ENCODE results near the gene HTRA3. TPM values are rescaled to one million over a fixed set of nuclear protein-coding genes. Genes with fewer than 3 reads are reported as not detected.
A peak's percentile ranks its signal among the peaks of the same experiment; 100 is the strongest.

The HTRA3 gene
- total RNA-seq, 4 donors from 2014 or later, result 4.0 to 18.2 (median 11.4) TPM

DNA sequence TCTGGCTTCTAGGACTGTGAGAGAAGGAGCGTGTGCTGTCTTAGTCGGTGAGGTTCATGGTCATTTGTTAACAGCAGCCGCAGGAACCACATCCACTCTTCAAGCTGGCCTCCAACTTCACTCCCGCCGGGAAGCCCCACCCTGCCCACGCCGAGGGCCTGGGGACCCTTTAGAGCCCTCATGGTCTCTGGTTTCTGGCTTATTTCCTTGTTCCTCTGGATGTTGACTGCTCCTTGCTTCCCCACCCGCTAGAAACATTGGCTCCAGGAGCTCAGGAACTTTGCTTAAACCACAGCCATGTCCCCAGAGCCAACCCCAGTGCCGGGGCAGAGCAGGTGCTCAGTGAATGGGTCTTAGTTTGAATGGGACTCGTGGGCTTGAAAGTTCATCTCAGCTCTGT is 40.8 kb downstream of the HTRA3 start:
- WGBS, 2 donors, result 70 to 82% methylated on average over 10 of the region's 10 CpGs
- DNase-seq (ENCODE audit: low spot score in 2 of 2), result peak in 1 of 2 donors; percentile 59
- intact Hi-C loops (cut with DNase I; ENCODE audit: low total_unique reads), result no loop called here
- H3K4me3 ChIP-seq (ENCODE audit: low read depth, poor library complexity, severe bottlenecking), result no peak overlapping the region
- no peak for TF ChIP-seq POLR2A (IDR thresholded peaks at IDR 0.05)
- TF ChIP-seq CTCF (IDR thresholded peaks at IDR 0.05), result no peak

DNA sequence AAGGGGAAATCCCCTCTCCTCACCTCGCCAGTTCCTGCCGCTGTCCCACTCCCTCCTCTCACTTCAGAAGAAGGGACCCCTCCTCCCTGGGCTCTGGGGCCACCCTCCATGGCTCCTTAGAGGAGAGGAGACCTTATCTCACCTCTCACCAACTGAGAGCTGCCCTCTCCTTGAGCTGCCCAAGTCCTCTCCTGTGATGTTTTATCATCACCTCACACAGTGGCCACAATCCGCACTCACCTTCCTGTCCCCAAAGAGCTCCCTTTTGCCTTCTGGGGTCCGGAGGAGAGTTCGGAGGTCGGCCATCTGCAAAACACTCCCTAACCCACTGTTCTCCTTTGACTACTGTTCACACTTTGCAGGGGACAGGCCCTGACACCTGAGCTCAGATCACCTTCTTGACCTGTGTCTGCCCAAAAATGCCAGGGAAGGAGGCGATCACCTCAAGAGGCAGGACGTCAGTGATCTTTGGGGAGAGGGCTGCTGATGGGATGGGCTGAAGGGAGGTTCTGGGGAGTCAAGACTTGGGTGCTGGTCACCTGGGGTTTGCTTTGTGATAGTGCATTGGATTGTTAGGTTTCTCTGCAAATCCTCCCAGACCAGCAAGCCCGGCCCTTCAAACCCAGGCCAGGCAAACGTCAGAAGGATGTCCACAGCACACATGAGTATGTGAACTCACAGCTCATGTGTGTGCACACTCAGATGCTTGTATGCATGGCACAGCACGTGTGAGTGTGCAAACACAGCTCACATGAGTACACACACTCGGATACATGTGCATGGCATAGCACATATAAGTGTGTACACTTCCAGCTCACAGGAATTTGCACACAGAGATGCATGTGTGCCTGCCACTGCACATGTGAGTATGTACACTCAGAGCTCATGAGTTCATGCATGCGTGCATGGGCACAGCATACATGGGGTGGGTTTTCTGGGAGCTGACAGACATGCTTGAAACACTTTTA is 41.8 kb downstream of the HTRA3 start:
- intact Hi-C loops (cut with DNase I; ENCODE audit: low total_unique reads), result no loop called here
- WGBS, 2 donors, result 75 to 80% methylated on average over 13 of the region's 13 CpGs
- no peak overlapping the region for H3K4me3 ChIP-seq (ENCODE audit: low read depth, poor library complexity, severe bottlenecking)
- peak in 1 of 2 donors; percentile 54 for DNase-seq (ENCODE audit: low spot score in 2 of 2)
- TF ChIP-seq CTCF (IDR thresholded peaks at IDR 0.05), result no peak
- TF ChIP-seq POLR2A (IDR thresholded peaks at IDR 0.05), result no peak

DNA sequence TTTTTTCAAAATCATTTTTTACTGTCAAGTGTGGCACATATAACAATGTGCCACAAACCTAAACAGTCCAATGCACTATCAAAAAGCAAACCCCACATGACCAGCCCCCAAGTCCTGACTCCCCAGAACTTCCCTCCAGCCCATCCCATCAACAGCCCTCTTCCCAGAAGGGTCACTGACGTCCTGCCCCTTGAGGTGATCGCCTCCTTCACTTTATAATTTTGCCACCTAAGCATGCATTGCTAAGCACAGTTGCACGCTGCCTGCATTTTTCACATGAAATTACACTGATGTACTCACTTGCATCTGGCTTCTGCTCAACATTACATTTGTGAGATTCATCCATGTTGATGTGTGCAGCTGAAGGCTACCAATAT is 42.5 kb downstream of the HTRA3 start:
- peak in 1 of 2 donors; percentile 65 for DNase-seq (ENCODE audit: low spot score in 2 of 2)
- no peak for TF ChIP-seq POLR2A (IDR thresholded peaks at IDR 0.05)
- no peak for TF ChIP-seq CTCF (IDR thresholded peaks at IDR 0.05)
- WGBS, 2 donors, result 89 to 92% methylated on average over 3 of the region's 3 CpGs
- no peak overlapping the region for H3K4me3 ChIP-seq (ENCODE audit: low read depth, poor library complexity, severe bottlenecking)
- intact Hi-C loops (cut with DNase I; ENCODE audit: low total_unique reads), result no loop called here

DNA sequence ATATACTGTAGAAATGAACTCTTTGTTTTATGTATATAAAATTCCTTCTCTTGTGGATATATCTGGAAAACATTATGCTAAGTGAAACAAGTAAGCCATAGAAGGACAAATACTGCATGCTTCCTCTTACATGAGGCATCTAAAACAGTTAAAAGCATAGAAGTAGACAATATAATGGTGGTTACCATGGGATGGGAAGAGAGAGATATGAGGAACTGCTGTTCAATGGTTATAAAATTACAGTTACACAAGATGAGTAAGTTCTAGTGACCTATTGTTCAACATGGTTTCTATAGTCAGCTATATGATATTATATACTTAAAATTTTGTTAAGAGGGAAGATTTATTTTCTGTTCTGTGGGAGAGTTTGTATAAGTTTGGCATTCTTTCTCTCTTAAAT is 43.4 kb downstream of the HTRA3 start:
- H3K4me3 ChIP-seq (ENCODE audit: low read depth, poor library complexity, severe bottlenecking), result no peak overlapping the region
- intact Hi-C loops (cut with DNase I; ENCODE audit: low total_unique reads), result no loop called here
- no peak for DNase-seq (ENCODE audit: low spot score in 2 of 2)
- TF ChIP-seq CTCF (IDR thresholded peaks at IDR 0.05), result no peak
- TF ChIP-seq POLR2A (IDR thresholded peaks at IDR 0.05), result no peak

- WGBS, 2 donors, result 92 to 95% methylated on average over 4 to 5 of the region's 5 CpGs
These were observed 45.2 kb downstream of the HTRA3 start for GRCh38 chr4:8314691-8315255.

More at GRCh38 chr4:8314691-8315255, 45.2 kb downstream of the HTRA3 start:
- DNase-seq (ENCODE audit: low spot score in 2 of 2), result peak in 1 of 2 donors; percentile 59
- H3K4me3 ChIP-seq (ENCODE audit: low read depth, poor library complexity, severe bottlenecking), result no peak overlapping the region
- intact Hi-C loops (cut with DNase I; ENCODE audit: low total_unique reads), result no loop called here
- TF ChIP-seq POLR2A (IDR thresholded peaks at IDR 0.05) (no peak), CTCF (IDR thresholded peaks at IDR 0.05) (no peak)

Data from lower leg skin (tissue), 4 donors.